GM18870 (cell line): ENCODE results near the gene RAB8B.
"Not testable (repeated sequence)": the region's sequence is repeated elsewhere in the genome, so short reads cannot be mapped to it uniquely, and the experiment has no call there.

ENCODE experiments used
- ATAC-seq: cut with Tn5 transposase; IDR thresholded peaks from one replicate; pipeline ENCODE4 v1.9.1; 2021; ENCODE audit warnings: moderate library complexity; ENCODE audit not compliant: unreplicated experiment

The RAB8B gene

GRCh38 chr15:63233667-63234423 is 44.4 kb downstream of the RAB8B start:
- ATAC-seq: no peak

DNA sequence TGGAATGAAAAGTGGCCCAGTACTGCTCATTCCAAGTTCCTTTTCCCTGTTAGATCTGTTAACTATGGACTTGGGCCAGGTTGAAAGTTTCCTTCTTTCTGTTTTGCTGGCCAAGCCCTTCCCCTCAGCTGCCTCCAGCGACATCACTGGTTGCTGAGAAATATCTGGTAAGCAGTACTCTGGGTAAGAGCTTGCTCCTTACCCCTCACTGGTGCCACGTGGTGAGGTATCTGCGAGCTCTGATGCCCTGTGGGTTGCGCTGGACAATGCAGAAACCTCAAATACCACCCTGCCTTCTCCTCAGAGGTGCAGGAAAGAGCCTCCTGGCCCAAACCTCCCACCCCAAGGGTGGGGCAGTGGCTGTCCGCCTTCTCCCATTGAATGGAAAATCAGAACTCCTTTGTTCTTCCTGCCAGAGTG is 45.1 kb downstream of the RAB8B start:
- no peak for ATAC-seq

GRCh38 chr15:63236272-63236671 is 46.9 kb downstream of the RAB8B start:
- no peak for ATAC-seq

DNA sequence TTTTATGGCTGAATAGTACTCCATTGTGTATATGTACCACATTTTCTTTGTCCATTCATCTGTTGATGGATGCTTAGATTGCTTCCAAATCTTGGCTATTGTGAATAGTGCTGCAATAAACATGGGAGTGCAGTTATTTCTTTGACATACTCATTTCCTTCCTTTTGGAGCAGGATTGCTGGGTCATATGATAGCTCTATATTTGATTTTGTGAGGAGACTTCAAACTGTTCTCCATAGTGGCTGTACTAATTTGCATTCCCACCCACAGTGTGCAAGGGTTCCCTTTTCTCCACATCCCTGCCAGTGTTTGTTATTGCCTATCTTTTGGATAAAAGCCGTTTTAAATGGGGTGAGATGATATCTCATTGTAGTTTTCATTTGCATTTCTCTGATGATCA is 47.7 kb downstream of the RAB8B start:
- not testable (repeated sequence) for ATAC-seq

DNA sequence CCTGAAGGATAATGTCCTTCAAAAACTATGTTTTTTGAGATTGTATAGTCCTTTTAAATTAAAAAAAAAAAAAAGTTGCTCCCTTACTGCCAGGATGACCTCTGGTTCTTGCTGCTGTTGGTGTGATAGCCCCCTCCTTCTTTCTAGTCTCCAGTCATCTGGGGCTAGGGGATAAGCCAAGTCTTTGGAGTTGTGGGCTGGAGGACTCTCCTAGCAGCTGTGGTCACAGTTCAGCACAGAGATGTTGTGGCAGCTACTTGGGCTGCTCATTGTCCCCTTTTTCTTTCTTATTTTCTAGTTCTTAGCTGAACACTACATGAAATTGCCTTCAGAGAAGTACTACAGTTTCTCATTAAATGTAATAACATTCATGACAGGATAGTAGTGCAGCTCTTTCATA is 48.8 kb downstream of the RAB8B start:
- ATAC-seq: no peak

GRCh38 chr15:63238796-63239195 is 49.4 kb downstream of the RAB8B start:
- no peak for ATAC-seq

DNA sequence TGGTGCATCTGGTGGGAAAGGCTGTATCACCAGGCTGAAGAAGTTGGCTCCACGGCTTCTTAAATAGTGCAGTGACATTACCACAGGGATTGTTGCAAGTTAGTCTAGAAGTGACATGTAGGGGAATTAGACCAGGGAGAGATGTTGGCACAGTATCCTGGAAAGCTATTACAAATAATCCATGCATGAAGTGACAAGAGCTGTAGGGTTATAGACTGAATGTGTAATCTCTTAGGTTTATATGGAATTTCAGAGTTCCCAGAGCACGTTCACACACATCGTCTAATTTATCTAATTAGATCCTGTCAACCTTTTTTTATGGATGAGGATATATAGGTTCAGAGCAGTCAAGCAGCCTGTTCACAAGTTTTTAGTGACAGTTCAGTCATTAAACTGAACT is 50.7 kb downstream of the RAB8B start:
- ATAC-seq: no peak

DNA sequence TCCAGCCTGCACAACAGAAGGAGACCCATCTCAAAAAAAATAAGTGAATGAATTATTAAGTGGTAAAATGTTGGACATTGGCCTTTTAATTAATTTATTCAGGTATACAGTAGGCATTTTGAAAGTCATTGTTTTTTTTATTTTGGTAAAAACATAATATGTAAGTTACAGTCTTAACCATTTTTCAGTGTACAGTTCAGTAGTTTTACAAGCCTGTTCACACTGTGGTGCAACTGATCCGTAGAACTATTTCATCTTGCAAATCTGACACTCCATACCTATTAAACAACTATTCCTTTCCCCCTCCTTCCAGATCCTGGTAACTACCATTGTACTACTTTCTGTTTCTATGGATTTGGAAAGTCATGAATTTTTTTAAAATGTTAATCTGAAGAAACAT is 51.9 kb downstream of the RAB8B start:
- ATAC-seq: no peak

- ATAC-seq: no peak
These were observed 53.7 kb downstream of the RAB8B start for GRCh38 chr15:63243101-63243500.

DNA sequence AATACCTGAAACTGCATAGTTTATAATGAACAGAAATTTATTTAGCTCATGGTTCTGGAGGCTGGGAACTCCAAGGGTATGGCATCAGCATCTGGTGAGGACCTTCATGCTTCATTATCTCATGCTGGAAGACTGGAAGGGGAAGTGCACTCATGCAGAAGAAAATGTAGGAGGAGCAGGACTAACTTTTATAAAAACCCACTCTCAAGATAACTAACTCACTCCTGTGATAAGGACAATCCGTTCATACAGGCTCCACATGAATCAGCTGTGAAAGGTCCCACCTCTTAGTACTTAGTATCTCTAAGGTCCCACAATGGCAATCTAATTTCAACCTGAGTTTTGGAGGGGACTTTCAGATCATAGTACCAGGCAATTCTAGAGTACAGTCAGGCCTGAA is 54.4 kb downstream of the RAB8B start:
- no peak for ATAC-seq

GRCh38 chr15:63244399-63244798 is 55.0 kb downstream of the RAB8B start:
- no peak for ATAC-seq

- no peak for ATAC-seq
These were observed 55.7 kb downstream of the RAB8B start for GRCh38 chr15:63244976-63245645.

- no peak for ATAC-seq
These were observed 57.5 kb downstream of the RAB8B start for GRCh38 chr15:63246691-63247469.

GRCh38 chr15:63250312-63250965 is 61.0 kb downstream of the RAB8B start:
- no peak for ATAC-seq

DNA sequence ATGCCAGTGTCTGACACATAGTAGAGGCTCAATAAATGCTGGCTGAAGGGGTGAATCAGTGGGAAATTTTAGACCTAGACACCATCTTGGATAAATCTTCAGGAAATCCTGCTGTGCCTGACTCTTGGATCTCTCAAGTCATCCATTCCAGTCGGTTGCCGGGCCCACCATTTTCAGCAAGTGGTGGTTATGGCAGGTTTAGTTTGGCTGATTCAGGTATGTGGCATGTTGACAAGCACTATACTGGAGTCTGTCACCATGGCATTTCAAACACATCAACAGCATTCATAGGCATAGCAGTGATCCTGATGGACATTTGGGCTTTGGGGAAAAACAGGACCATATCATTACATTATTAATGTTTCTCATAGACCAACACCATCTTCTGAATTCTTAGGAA is 62.3 kb downstream of the RAB8B start:
- no peak for ATAC-seq

DNA sequence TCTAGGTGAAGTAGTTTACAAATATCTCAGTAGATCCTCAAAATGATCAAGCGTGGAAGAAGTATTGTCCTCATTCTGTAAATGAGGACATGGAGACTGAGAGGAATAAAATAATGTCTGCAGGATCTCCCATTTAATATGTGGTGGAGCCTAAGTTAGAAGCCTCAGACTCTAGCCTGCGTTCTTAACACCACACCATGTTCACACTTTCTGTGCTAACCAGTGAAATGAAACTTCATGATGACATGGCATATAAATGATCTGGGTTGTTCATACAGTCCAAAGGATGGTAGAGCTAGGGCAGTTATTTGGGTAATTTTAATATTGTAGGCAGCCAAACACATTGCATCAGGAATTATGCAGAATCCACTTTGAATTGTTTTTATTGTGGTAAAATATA is 62.9 kb downstream of the RAB8B start:
- ATAC-seq: no peak

GRCh38 chr15:63254991-63255390 is 65.6 kb downstream of the RAB8B start:
- ATAC-seq: no peak

- ATAC-seq: no peak
These were observed 66.1 kb downstream of the RAB8B start for GRCh38 chr15:63255489-63255990.

- no peak for ATAC-seq
These were observed 67.2 kb downstream of the RAB8B start for GRCh38 chr15:63256433-63257274.

DNA sequence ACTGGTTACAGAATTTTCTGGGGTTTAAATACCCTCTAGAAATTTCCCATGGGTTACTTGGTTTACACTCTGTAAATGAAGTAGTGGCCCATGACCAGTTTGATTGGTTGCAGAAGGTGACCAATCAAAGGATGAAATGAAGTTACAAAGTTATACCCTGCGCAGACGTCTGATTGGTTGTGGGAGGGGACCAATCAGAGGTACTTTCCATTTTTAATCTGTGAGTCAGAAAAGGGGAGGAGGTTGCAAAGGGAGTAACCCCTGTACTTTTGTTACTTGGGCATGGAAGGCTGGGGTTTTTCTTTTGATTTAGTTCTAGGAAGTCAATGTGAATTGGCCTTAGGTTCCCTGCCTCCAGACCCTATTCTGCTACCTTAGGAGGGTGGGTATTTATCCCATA is 69.3 kb downstream of the RAB8B start:
- no peak for ATAC-seq
